ENCODE results near the gene CNGA1. TPM values are rescaled to one million over a fixed set of nuclear protein-coding genes. Genes with fewer than 3 reads are reported as not detected.
"Not testable (repeated sequence)": the region's sequence is repeated elsewhere in the genome, so short reads cannot be mapped to it uniquely, and the experiment has no call there.

The CNGA1 gene
- total RNA-seq, 1 donor from 2014 or later, result not detected

- not testable (repeated sequence) for H3K4me3 Mint-ChIP-seq (ENCODE audit: unreplicated experiment); H3K36me3 Mint-ChIP-seq (ENCODE audit: low read depth, unreplicated experiment); H3K4me1 Mint-ChIP-seq (ENCODE audit: unreplicated experiment); H3K27me3 Mint-ChIP-seq (ENCODE audit: unreplicated experiment); H3K9me3 Mint-ChIP-seq (ENCODE audit: unreplicated experiment); H3K27ac Mint-ChIP-seq (ENCODE audit: unreplicated experiment); DNase-seq (ENCODE audit: low spot score)
These were observed 93.8 kb downstream of the CNGA1 start for GRCh38 chr4:47922436-47923260.

DNA sequence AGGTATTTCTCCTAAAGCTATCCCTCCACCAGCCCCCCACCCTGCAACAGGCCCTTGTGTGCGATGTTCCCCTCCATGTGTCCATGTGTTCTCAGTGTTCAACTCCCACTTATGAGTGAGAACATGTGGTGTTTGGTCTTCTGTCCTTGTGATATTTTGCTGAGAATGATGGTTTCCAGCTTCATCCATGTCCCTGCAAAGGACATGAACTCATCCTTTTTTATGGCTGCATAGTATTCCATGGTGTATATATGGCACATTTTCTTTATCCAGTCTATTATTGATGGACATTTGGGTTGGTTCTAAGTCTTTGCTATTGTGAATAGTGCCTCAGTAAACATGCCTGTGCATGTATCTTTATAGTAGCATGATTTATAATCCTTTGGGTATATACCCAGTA, 99.3 kb downstream of the CNGA1 start:
- peaks cover 18% of the 10 kb centered on the region for H3K4me1 Mint-ChIP-seq (ENCODE audit: unreplicated experiment)
- H3K9me3 Mint-ChIP-seq (ENCODE audit: unreplicated experiment); DNase-seq (ENCODE audit: low spot score); H3K36me3 Mint-ChIP-seq (ENCODE audit: low read depth, unreplicated experiment); H3K4me3 Mint-ChIP-seq (ENCODE audit: unreplicated experiment); H3K27ac Mint-ChIP-seq (ENCODE audit: unreplicated experiment); H3K27me3 Mint-ChIP-seq (ENCODE audit: unreplicated experiment): not testable (repeated sequence)

GRCh38 chr4:47915378-47915777, 101.1 kb downstream of the CNGA1 start:
- H3K4me3 Mint-ChIP-seq (ENCODE audit: unreplicated experiment), result peak overlapping the region; percentile 94
- DNase-seq (ENCODE audit: low spot score), result no peak
- no peak overlapping the region for H3K27ac Mint-ChIP-seq (ENCODE audit: unreplicated experiment)
- H3K36me3 Mint-ChIP-seq (ENCODE audit: low read depth, unreplicated experiment), result peaks cover 6% of the 10 kb centered on the region
- H3K9me3 Mint-ChIP-seq (ENCODE audit: unreplicated experiment), result peaks cover 5% of the 10 kb centered on the region
- H3K4me1 Mint-ChIP-seq (ENCODE audit: unreplicated experiment), result peaks cover 18% of the 10 kb centered on the region
- TF ChIP-seq, protein P1, sequence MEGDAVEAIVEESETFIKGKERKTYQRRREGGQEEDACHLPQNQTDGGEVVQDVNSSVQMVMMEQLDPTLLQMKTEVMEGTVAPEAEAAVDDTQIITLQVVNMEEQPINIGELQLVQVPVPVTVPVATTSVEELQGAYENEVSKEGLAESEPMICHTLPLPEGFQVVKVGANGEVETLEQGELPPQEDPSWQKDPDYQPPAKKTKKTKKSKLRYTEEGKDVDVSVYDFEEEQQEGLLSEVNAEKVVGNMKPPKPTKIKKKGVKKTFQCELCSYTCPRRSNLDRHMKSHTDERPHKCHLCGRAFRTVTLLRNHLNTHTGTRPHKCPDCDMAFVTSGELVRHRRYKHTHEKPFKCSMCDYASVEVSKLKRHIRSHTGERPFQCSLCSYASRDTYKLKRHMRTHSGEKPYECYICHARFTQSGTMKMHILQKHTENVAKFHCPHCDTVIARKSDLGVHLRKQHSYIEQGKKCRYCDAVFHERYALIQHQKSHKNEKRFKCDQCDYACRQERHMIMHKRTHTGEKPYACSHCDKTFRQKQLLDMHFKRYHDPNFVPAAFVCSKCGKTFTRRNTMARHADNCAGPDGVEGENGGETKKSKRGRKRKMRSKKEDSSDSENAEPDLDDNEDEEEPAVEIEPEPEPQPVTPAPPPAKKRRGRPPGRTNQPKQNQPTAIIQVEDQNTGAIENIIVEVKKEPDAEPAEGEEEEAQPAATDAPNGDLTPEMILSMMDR (IDR thresholded peaks at IDR 0.05; ENCODE audit: unreplicated experiment), result no peak
- peaks cover 5% of the 10 kb centered on the region for H3K27me3 Mint-ChIP-seq (ENCODE audit: unreplicated experiment)

- no peak for DNase-seq (ENCODE audit: low spot score)
- peaks cover 5% of the 10 kb centered on the region for H3K9me3 Mint-ChIP-seq (ENCODE audit: unreplicated experiment)
- peaks cover 7% of the 10 kb centered on the region for H3K36me3 Mint-ChIP-seq (ENCODE audit: low read depth, unreplicated experiment)
- H3K27me3 Mint-ChIP-seq (ENCODE audit: unreplicated experiment), result peaks cover 5% of the 10 kb centered on the region
- TF ChIP-seq, protein P1 (IDR thresholded peaks at IDR 0.05; ENCODE audit: unreplicated experiment), result no peak
- no peak overlapping the region for H3K27ac Mint-ChIP-seq (ENCODE audit: unreplicated experiment)
- H3K4me3 Mint-ChIP-seq (ENCODE audit: unreplicated experiment), result peak overlapping the region; percentile 94
- H3K4me1 Mint-ChIP-seq (ENCODE audit: unreplicated experiment), result peaks cover 18% of the 10 kb centered on the region
These were observed 101.6 kb downstream of the CNGA1 start for GRCh38 chr4:47914926-47915237.

DNA sequence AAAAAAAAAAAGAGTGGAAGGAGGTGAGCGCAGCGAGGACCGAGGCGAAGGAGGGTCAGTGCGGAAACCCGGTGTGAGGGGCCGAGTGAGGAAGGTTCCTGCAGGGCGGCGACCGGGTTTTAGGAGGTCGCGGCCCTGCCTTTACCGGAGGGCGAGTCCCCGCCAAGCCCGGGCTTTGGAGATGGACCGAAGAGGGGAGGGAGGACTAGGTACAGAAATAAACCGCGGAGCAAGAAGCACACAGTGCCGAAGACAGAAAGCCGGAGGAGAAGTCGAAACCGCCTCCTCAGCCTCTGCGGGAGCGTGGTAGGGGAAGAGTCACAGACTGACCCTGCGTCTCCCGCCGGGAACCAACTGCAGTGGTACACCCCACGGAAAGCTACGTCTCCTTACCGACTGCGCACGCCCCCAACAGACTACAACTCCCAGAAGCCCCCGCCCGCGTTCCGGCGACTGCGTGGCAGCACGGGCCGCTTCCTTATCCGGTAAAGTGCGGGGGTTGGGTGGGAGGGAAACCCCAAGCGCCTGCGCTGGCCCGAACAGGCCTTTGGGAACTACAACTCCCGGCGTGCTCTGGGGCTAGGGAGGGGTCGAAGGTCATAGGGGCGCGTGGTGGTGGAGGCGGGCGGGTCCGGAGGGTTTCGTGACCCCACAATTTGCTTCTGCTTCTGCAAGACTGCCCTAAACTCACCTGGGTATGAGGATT, 102.1 kb downstream of the CNGA1 start, which contains the start of gene NFXL1:
Gene NFXL1 (minus strand): TSS at position 364 of the 706 bp plus-strand sequence. CDS start 380 bp downstream, outside the sequence.
- peaks cover 18% of the 10 kb centered on the region for H3K4me1 Mint-ChIP-seq (ENCODE audit: unreplicated experiment)
- peak; percentile 96 for DNase-seq (ENCODE audit: low spot score)
- H3K27me3 Mint-ChIP-seq (ENCODE audit: unreplicated experiment), result peaks cover 5% of the 10 kb centered on the region
- peak within 1 kb of the TSS; percentile 72 for H3K27ac Mint-ChIP-seq (ENCODE audit: unreplicated experiment)
- peak within 1 kb of the TSS; percentile 99 for H3K4me3 Mint-ChIP-seq (ENCODE audit: unreplicated experiment)
- peaks cover 5% of the 10 kb centered on the region for H3K9me3 Mint-ChIP-seq (ENCODE audit: unreplicated experiment)
- TF ChIP-seq, protein P1 (IDR thresholded peaks at IDR 0.05; ENCODE audit: unreplicated experiment), result no peak
- H3K36me3 Mint-ChIP-seq (ENCODE audit: low read depth, unreplicated experiment), result peaks cover 7% of the 10 kb centered on the region

GRCh38 chr4:47913861-47914219, 102.6 kb downstream of the CNGA1 start:
- Mint-ChIP-seq H3K4me1 (ENCODE audit: unreplicated experiment) (peaks cover 18% of the 10 kb centered on the region), H3K27ac (ENCODE audit: unreplicated experiment) (peak overlapping the region; percentile 72), H3K36me3 (ENCODE audit: low read depth, unreplicated experiment) (peaks cover 12% of the 10 kb centered on the region), H3K4me3 (ENCODE audit: unreplicated experiment) (peak overlapping the region; percentile 99), H3K9me3 (ENCODE audit: unreplicated experiment) (peaks cover 5% of the 10 kb centered on the region), H3K27me3 (ENCODE audit: unreplicated experiment) (peaks cover 5% of the 10 kb centered on the region)
- TF ChIP-seq, protein P1 (IDR thresholded peaks at IDR 0.05; ENCODE audit: unreplicated experiment), result no peak
- peak; percentile 49 for DNase-seq (ENCODE audit: low spot score)
